Sigmoid colon (tissue), 4 donors: ENCODE data around the gene RPS6KA2.

Experiments
- CTCF ChIP-seq, 4 experiments: fragments of 450-650 bp in 3 of 4; fragments of 200-600 bp in 1 of 4; IDR thresholded peaks; one replicate each; pipeline ENCODE4 v1.5.1; 2016 to 2019; ENCODE audit warnings: antibody characterized with exemption in 4 of 4, mild to moderate bottlenecking in 3 of 4, moderate library complexity in 2 of 4
- EP300 ChIP-seq, 4 donors: sonication (generic); formaldehyde crosslinking; IDR thresholded peaks; one replicate each; pipeline ENCODE4 v1.6.1; 2017; ENCODE audit warnings: antibody characterized with exemption in 4 of 4
- POLR2A ChIP-seq, 2 donors: fragments of 450-650 bp; IDR thresholded peaks; one replicate each; pipeline ENCODE4 v1.6.1; 2016; ENCODE audit warnings: antibody characterized with exemption in 2 of 2, mild to moderate bottlenecking in 2 of 2, moderate library complexity in 2 of 2
- POLR2AphosphoS5 ChIP-seq, 4 donors: sonication (generic); formaldehyde crosslinking; IDR thresholded peaks; one replicate each; pipeline ENCODE4 v1.6.1; 2017; ENCODE audit warnings: antibody characterized with exemption in 4 of 4

GRCh38 chr6:166417285-166417691, 209.8 kb downstream of the RPS6KA2 start:
- TF ChIP-seq CTCF (IDR thresholded peaks at IDR 0.05) = no peak
- TF ChIP-seq POLR2A (IDR thresholded peaks at IDR 0.05) = no peak
- no peak for TF ChIP-seq POLR2AphosphoS5 (IDR thresholded peaks at IDR 0.05)
- no peak for TF ChIP-seq EP300 (IDR thresholded peaks at IDR 0.05)
